ENCODE data around the gene XYLT1. TPM values are rescaled to one million over a fixed set of nuclear protein-coding genes. Genes with fewer than 3 reads are reported as not detected.

XYLT1 gene
- total RNA-seq, 1 experiment from 2014 or later, result 14.5 TPM

DNA sequence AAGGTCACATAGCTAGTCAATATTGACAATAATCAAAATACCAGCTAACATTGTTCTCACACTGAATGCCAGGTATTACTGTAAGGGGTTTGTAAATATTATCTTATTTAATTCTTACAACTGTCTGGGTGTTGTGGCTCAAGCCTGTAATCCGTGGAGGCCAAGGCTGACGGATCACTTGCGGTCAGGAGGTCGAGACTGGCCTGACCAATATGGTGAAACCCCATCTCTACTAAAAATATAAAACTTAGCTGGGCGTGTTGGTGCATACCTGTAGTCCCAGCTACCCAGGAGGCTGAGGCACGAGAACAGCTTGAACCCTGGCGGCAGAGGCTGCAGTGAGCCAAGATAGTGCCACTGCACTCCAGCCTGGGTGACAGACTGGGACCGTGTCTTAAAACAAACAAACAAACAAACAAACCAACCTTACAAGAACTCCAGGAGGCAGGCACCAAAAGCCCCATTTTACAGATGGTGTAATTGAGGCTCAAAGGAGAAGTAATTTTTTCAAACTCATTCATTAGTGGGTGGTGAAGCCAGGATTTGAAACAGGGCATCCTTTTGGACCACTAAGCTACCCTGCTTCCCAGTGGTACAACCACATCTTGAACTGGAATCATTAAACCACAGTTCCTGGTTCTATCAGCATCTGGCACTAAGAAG, 104.3 kb downstream of the XYLT1 start:
- H3K27ac ChIP-seq (ENCODE audit: insufficient read length, low read depth, low read length), result no peak overlapping the region
- no peaks in the 10 kb centered on the region for H3K9me3 Mint-ChIP-seq
- no CpG with 5 or more reads among the region's 8 CpGs for WGBS (ENCODE audit: extremely low coverage, insufficient read length, low lambda C conversion rate)
- H2BK20ac ChIP-seq (ENCODE audit: low read depth, low read length, poor library complexity, severe bottlenecking), result no peak overlapping the region
- H4K8ac ChIP-seq (replicated peaks; ENCODE audit: insufficient read length, low read depth, low read length), result no peak overlapping the region
- H2AK5ac ChIP-seq (ENCODE audit: insufficient read length, low read length), result no peak overlapping the region
- no peak overlapping the region for H2BK120ac ChIP-seq (ENCODE audit: low read depth, low read length, poor library complexity, severe bottlenecking)
- H4K5ac ChIP-seq (ENCODE audit: insufficient read length, low read depth, low read length), result no peak overlapping the region
- H3K56ac ChIP-seq (ENCODE audit: insufficient read length, low read depth, low read length), result no peak overlapping the region
- no peak overlapping the region for H3K4ac ChIP-seq (ENCODE audit: low read depth, low read length)
- no peak overlapping the region for H2AFZ ChIP-seq (ENCODE audit: low read length)
- H3K14ac ChIP-seq (ENCODE audit: insufficient read depth, low read length), result no peak overlapping the region
- H3K23ac ChIP-seq (ENCODE audit: insufficient read length, low read depth, low read length), result no peak overlapping the region
- no peak overlapping the region for H2BK15ac ChIP-seq (ENCODE audit: low read depth, low read length)
- H3K4me3 Mint-ChIP-seq, result no peak overlapping the region
- no peaks in the 10 kb centered on the region for H3K27me3 ChIP-seq (ENCODE audit: insufficient read depth, low read length)
- peaks cover 53 to 57% of the 10 kb centered on the region in 2 experiments for H3K4me1 Mint-ChIP-seq
- H3K79me1 ChIP-seq (ENCODE audit: insufficient read depth, low read depth, low read length, poor library complexity, severe bottlenecking), result no peaks in the 10 kb centered on the region
- H3K27me3 Mint-ChIP-seq (ENCODE audit: low read depth), result no peaks in the 10 kb centered on the region; the same call in 1 of the 2 replicates
- DNase-seq, result no peak
- no peak overlapping the region for H3K9ac ChIP-seq (ENCODE audit: extremely low read depth, insufficient read length, low read length)
- H2BK12ac ChIP-seq (ENCODE audit: insufficient read length, low read depth, low read length), result no peak overlapping the region
- no peaks in the 10 kb centered on the region for H3K79me2 ChIP-seq (ENCODE audit: insufficient read depth, low read length)
- H3K36me3 Mint-ChIP-seq (ENCODE audit: insufficient read depth in 1 of 3, low read depth in 3 of 3), result no peaks in the 10 kb centered on the region; a peak in 2 of 7 replicates
- no peak overlapping the region for H3K4me2 ChIP-seq (ENCODE audit: insufficient read depth, insufficient read length, low read length)
- H3K9me3 ChIP-seq (ENCODE audit: control insufficient read depth, low read depth, low read length), result no peaks in the 10 kb centered on the region
- H3K4me1 ChIP-seq (ENCODE audit: insufficient read depth, low read length), result peaks cover 15% of the 10 kb centered on the region; the same call in 1 of the 2 replicates
- no peaks in the 10 kb centered on the region for H3K23me2 ChIP-seq (ENCODE audit: insufficient read length, low read depth, low read length, poor library complexity, severe bottlenecking)
- H2BK5ac ChIP-seq (ENCODE audit: insufficient read length, low read length), result no peak overlapping the region
- H4K20me1 ChIP-seq (ENCODE audit: control insufficient read depth, insufficient read depth, insufficient read length), result no peaks in the 10 kb centered on the region
- no peak overlapping the region for H4K91ac ChIP-seq (ENCODE audit: insufficient read length, low read depth, low read length)
- H3K18ac ChIP-seq (ENCODE audit: insufficient read length, low read depth, low read length), result no peak overlapping the region
- H3K27ac Mint-ChIP-seq, result no peak overlapping the region
- TF ChIP-seq, protein P1, sequence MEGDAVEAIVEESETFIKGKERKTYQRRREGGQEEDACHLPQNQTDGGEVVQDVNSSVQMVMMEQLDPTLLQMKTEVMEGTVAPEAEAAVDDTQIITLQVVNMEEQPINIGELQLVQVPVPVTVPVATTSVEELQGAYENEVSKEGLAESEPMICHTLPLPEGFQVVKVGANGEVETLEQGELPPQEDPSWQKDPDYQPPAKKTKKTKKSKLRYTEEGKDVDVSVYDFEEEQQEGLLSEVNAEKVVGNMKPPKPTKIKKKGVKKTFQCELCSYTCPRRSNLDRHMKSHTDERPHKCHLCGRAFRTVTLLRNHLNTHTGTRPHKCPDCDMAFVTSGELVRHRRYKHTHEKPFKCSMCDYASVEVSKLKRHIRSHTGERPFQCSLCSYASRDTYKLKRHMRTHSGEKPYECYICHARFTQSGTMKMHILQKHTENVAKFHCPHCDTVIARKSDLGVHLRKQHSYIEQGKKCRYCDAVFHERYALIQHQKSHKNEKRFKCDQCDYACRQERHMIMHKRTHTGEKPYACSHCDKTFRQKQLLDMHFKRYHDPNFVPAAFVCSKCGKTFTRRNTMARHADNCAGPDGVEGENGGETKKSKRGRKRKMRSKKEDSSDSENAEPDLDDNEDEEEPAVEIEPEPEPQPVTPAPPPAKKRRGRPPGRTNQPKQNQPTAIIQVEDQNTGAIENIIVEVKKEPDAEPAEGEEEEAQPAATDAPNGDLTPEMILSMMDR (conservative IDR thresholded peaks at IDR 0.05), result no peak
- H3T11ph ChIP-seq (ENCODE audit: low read length), result no peak overlapping the region

All from H9 (cell line).